Neural cell (in vitro differentiated cells): Measurements from ENCODE around the gene ABI2. TPM values are rescaled to one million over a fixed set of nuclear protein-coding genes. Genes with fewer than 3 reads are reported as not detected.
A peak's percentile ranks its signal among the peaks of the same experiment; 100 is the strongest.

Source experiments
- H2AFZ ChIP-seq: fragments of 200-600, 300-800 bp; sonication (generic), shearing (Covaris generic); 2 replicates; pipeline ENCODE4 v1.6.0; 2014; ENCODE audit warnings: low read depth, mild to moderate bottlenecking, antibody characterized with exemption, low read length, moderate library complexity
- H3F3A ChIP-seq: fragments of 200-600 bp; shearing (Covaris generic); 2 replicates; pipeline ENCODE4 v1.6.1; 2016; ENCODE audit warnings: mild to moderate bottlenecking, moderate library complexity, mixed read lengths, antibody characterized with exemption, low read length; ENCODE audit not compliant: insufficient read depth, poor library complexity, severe bottlenecking
- H3K27ac ChIP-seq: fragments of 200-600, 300-800 bp; sonication (generic), shearing (Covaris generic); 2 replicates; pipeline ENCODE4 v1.5.1; 2014; ENCODE audit warnings: mild to moderate bottlenecking, low read length, moderate library complexity
- H3K27me3 ChIP-seq: fragments of 300-800, 200-600 bp; sonication (generic), shearing (Covaris generic); 2 replicates; pipeline ENCODE4 v1.6.0; 2014; ENCODE audit warnings: mild to moderate bottlenecking, low read depth, low read length, moderate library complexity; ENCODE audit not compliant: insufficient read depth
- H3K36me3 ChIP-seq: fragments of 300-800, 200-600 bp; sonication (generic), shearing (Covaris generic); 2 replicates; pipeline ENCODE4 v1.5.1; 2014; ENCODE audit warnings: mild to moderate bottlenecking, antibody characterized with exemption, low read length, moderate library complexity; ENCODE audit not compliant: insufficient read depth
- H3K4me2 ChIP-seq: fragments of 300-800, 200-600 bp; sonication (generic), shearing (Covaris generic); 2 replicates; pipeline ENCODE4 v1.6.0; 2014; ENCODE audit warnings: mild to moderate bottlenecking, low read length
- H3K4me3 ChIP-seq: fragments of 300-800, 200-600 bp; sonication (generic), shearing (Covaris generic); 2 replicates; pipeline ENCODE4 v1.5.1; 2014; ENCODE audit warnings: mild to moderate bottlenecking, low read length, moderate library complexity
- H3K79me2 ChIP-seq: fragments of 200-600 bp; shearing (Covaris generic); replicated peaks from 2 replicates; pipeline ENCODE4 v1.6.0; 2014; ENCODE audit warnings: mild to moderate bottlenecking, low read length, moderate library complexity; ENCODE audit not compliant: insufficient read depth
- H3K9ac ChIP-seq: fragments of 300-800, 200-600 bp; sonication (generic), shearing (Covaris generic); 2 replicates; pipeline ENCODE4 v1.6.1; 2016; ENCODE audit warnings: mild to moderate bottlenecking, low read length, mixed read lengths
- H3K9me2 ChIP-seq: fragments of 200-600 bp; shearing (Covaris generic); 2 replicates; pipeline ENCODE4 v1.6.1; 2016; ENCODE audit warnings: mild to moderate bottlenecking, low read length, mixed read lengths; ENCODE audit not compliant: insufficient read depth
- H3K9me3 ChIP-seq: fragments of 200-600, 300-800 bp; sonication (generic), shearing (Covaris generic); 2 replicates; pipeline ENCODE4 v1.6.1; 2016; ENCODE audit warnings: mild to moderate bottlenecking, mixed run types, low read length, moderate library complexity, mixed read lengths
- H4K20me1 ChIP-seq: fragments of 200-600 bp; shearing (Covaris generic); 2 replicates; pipeline ENCODE4 v1.6.1; 2016; ENCODE audit warnings: mild to moderate bottlenecking, mixed run types; ENCODE audit not compliant: insufficient read depth
- CTCF ChIP-seq: fragments of 450-650 bp; IDR thresholded peaks from 2 replicates; pipeline ENCODE4 v1.5.1; 2014; ENCODE audit warnings: antibody characterized with exemption, mild to moderate bottlenecking, moderate library complexity; ENCODE audit not compliant: poor library complexity, severe bottlenecking
- EP300 ChIP-seq: fragments of 450-650 bp; conservative IDR thresholded peaks from 2 replicates; pipeline ENCODE4 v1.6.1; 2014; ENCODE audit warnings: antibody characterized with exemption, mild to moderate bottlenecking, moderate library complexity; ENCODE audit not compliant: poor library complexity, severe bottlenecking
- EZH2 ChIP-seq: fragments of 200-600, 300-800 bp; shearing (Covaris generic), sonication (generic); IDR thresholded peaks from 2 replicates; pipeline ENCODE4 v1.6.1; 2014; ENCODE audit warnings: antibody characterized with exemption, low read length, borderline replicate concordance, mild to moderate bottlenecking; ENCODE audit not compliant: insufficient read depth, poor library complexity, severe bottlenecking
- MXI1 ChIP-seq: fragments of 450-650 bp; conservative IDR thresholded peaks from 2 replicates; pipeline ENCODE4 v1.6.1; 2014; ENCODE audit warnings: antibody characterized with exemption, mild to moderate bottlenecking; ENCODE audit not compliant: poor library complexity, severe bottlenecking
- POLR2AphosphoS5 ChIP-seq: IDR thresholded peaks from 2 replicates; pipeline ENCODE4 v1.6.1; 2012
- RAD21 ChIP-seq: fragments of 450-650 bp; conservative IDR thresholded peaks from 2 replicates; pipeline ENCODE4 v1.6.1; 2014; ENCODE audit warnings: antibody characterized with exemption, mild to moderate bottlenecking, moderate library complexity
- REST ChIP-seq: IDR thresholded peaks from 2 replicates; pipeline ENCODE4 v1.6.1; 2012; ENCODE audit warnings: borderline replicate concordance
- SMC3 ChIP-seq: fragments of 450-650 bp; conservative IDR thresholded peaks from 2 replicates; pipeline ENCODE4 v1.6.1; 2014; ENCODE audit warnings: antibody characterized with exemption, mild to moderate bottlenecking, moderate library complexity; ENCODE audit not compliant: poor library complexity
- TAF1 ChIP-seq: IDR thresholded peaks from 2 replicates; pipeline ENCODE4 v1.6.1; 2012; ENCODE audit warnings: low read depth
- polyA minus RNA-seq: library from RNA; depleted of rRNA, polyadenylated mRNA; stranded (reverse); fragments of >200 nt; gene quantifications from 2 replicates; pipeline ENCODE4 v1.2.3, GENCODE V29; 2014
- polyA plus RNA-seq: library from polyadenylated mRNA; depleted of rRNA; stranded (reverse); fragments of >200 nt; gene quantifications from 2 replicates; pipeline ENCODE4 v1.2.3, GENCODE V29; 2014

The ABI2 gene
- polyA plus RNA-seq (126 and 128 TPM in 2 replicates), polyA minus RNA-seq (174 and 229 TPM in 2 replicates)

- H3K9me2 ChIP-seq, result no peaks in the 10 kb centered on the region
- no peaks in the 10 kb centered on the region for H3K36me3 ChIP-seq
- H3K79me2 ChIP-seq, result peaks cover 47% of the 10 kb centered on the region
- peak within 1 kb of the TSS; percentile 94 for H3K4me3 ChIP-seq
- no peaks in the 10 kb centered on the region for H3K9me3 ChIP-seq
- H3K27ac ChIP-seq, result peak within 1 kb of the TSS; percentile 97
- H4K20me1 ChIP-seq, result no peaks in the 10 kb centered on the region
- peak within 1 kb of the TSS; percentile 98 for H2AFZ ChIP-seq
- no peaks in the 10 kb centered on the region for H3K27me3 ChIP-seq
- H3K4me2 ChIP-seq, result peak within 1 kb of the TSS; percentile 85
- TF ChIP-seq MXI1 (peak; percentile 79), REST (peak; percentile 78), TAF1 (no peak), EP300 (peak; percentile 69), POLR2AphosphoS5 (peak; percentile 63)
- H3F3A ChIP-seq, result peaks cover 5% of the 10 kb centered on the region
- H3K9ac ChIP-seq, result peak within 1 kb of the TSS; percentile 94
Observed at GRCh38 chr2:203327901-203328759, at the start of gene ABI2. Gene ABI2, plus strand, starts transcription at chr2:203328394. Its CDS starts 121 bp downstream, at chr2:203328515.

- no peaks in the 10 kb centered on the region for H3F3A ChIP-seq
- H3K9me3 ChIP-seq, result no peaks in the 10 kb centered on the region
- H3K9me2 ChIP-seq, result no peaks in the 10 kb centered on the region
- H3K9ac ChIP-seq, result no peak overlapping the region
- no peaks in the 10 kb centered on the region for H3K79me2 ChIP-seq
- no peaks in the 10 kb centered on the region for H3K27me3 ChIP-seq
- TF ChIP-seq TAF1 (no peak), SMC3 (no peak), EZH2 (no peak), EP300 (no peak)
- peaks cover 10% of the 10 kb centered on the region for H3K36me3 ChIP-seq
- H3K4me2 ChIP-seq, result no peak overlapping the region
- H3K4me3 ChIP-seq, result no peak overlapping the region
- no peak overlapping the region for H2AFZ ChIP-seq
- H3K27ac ChIP-seq, result no peak overlapping the region
- no peaks in the 10 kb centered on the region for H4K20me1 ChIP-seq
Observed at GRCh38 chr2:203279288-203279687, 48.9 kb upstream of the ABI2 start.

GRCh38 chr2:203280428-203281064, 47.6 kb upstream of the ABI2 start:
- Histone ChIP-seq H3K4me3 (no peak overlapping the region), H3K9me2 (no peaks in the 10 kb centered on the region), H3F3A (no peaks in the 10 kb centered on the region), H3K27me3 (no peaks in the 10 kb centered on the region), H4K20me1 (no peaks in the 10 kb centered on the region), H3K36me3 (peaks cover 10% of the 10 kb centered on the region), H3K79me2 (no peaks in the 10 kb centered on the region), H3K4me2 (no peak overlapping the region), H3K27ac (no peak overlapping the region), H2AFZ (no peak overlapping the region), H3K9ac (no peak overlapping the region), H3K9me3 (no peaks in the 10 kb centered on the region)
- TF ChIP-seq RAD21 (no peak), EP300 (no peak), POLR2AphosphoS5 (no peak), REST (no peak), CTCF (no peak), SMC3 (no peak), TAF1 (no peak), EZH2 (no peak), MXI1 (no peak)
